Pancreas (tissue), 10 donors: Measurements from ENCODE around the gene UTP4. TPM values are rescaled to one million over a fixed set of nuclear protein-coding genes. Genes with fewer than 3 reads are reported as not detected.
A peak's percentile ranks its signal among the peaks of the same experiment; 100 is the strongest.
"Not testable (repeated sequence)": the region's sequence is repeated elsewhere in the genome, so short reads cannot be mapped to it uniquely, and the experiment has no call there.

Experiments
- ATAC-seq, 4 donors: fragments of 200-7000 bp; cut with Tn5 transposase; one replicate each; pipeline versions ENCODE4 v1.8.0 to v1.9.1; 2020; ENCODE audit warnings: mild to moderate bottlenecking in 4 of 4, moderate library complexity in 4 of 4
- DNase-seq, 6 donors: peaks; one replicate each; pipeline ENCODE4 v3.0.0-alpha.2; 2020
- FAIRE-seq: peaks from 2 replicates; lab custom pipeline; 2012; peaks lifted over from hg19 to GRCh38; lab: Jason Lieb, UNC
- H3K27ac ChIP-seq, 4 donors: fragments of 200-600 bp; sonication (generic); 1 replicate in 3 of 4; 2 replicates in 1 of 4; pipeline versions ENCODE4 v1.5.0 to v1.8.0; 2020
- H3K27me3 ChIP-seq, 4 donors: fragments of 200-600 bp; one replicate each; pipeline ENCODE4 v1.8.0; 2021
- H3K36me3 ChIP-seq, 3 donors: fragments of 200-600 bp; sonication (generic) in 1 of 3; one replicate each; pipeline versions ENCODE4 v1.5.0 to v1.8.0; 2020 to 2021
- H3K4me1 ChIP-seq, 3 donors: fragments of 200-600 bp; one replicate each; pipeline ENCODE4 v1.8.0; 2021
- H3K4me3 ChIP-seq, 4 donors: fragments of 200-600 bp; sonication (generic) in 2 of 4; one replicate each; pipeline versions ENCODE4 v1.5.0 to v1.8.0; 2020 to 2021
- H3K9me3 ChIP-seq, 4 donors: fragments of 200-600 bp; one replicate each; pipeline ENCODE4 v1.8.0; 2021
- WGBS, 2 donors: extraction: QIAGEN DNeasy Blood & Tissue Kit; methylation state at CpG; one replicate each; pipeline ENCODE4 v1.1.7; 2013; 5-methylcytosine and 5-hydroxymethylcytosine counted together
- intact Hi-C, 3 donors: fragments of 100-400 bp; cut with DNase I; formaldehyde crosslinking; loops; one replicate each; pipeline versions ENCODE4 v1.11.1 to v1.14.2; 2022
- polyA plus RNA-seq, 2 donors: library from polyadenylated mRNA; stranded (reverse); fragments of 200-250 nt; gene quantifications; one replicate each; pipeline ENCODE4 v1.2.3, GENCODE V29; 2013
- total RNA-seq, 6 donors: library from RNA; stranded (reverse); fragmentation: NEBNext Ultra II Directional in 4 of 6; extraction: Animal tissue kit (Norgen Biotek cat#: 25700) in 4 of 6; gene quantifications; one replicate each; pipeline versions ENCODE4 v1.2.1 to v1.2.4, GENCODE V29; 2021 to 2023
- TF ChIP-seq, protein P1 (sequence below), 4 donors: fragments of 200-600 bp; sonication (generic) in 3 of 4; IDR thresholded peaks; one replicate each; pipeline versions ENCODE4 v1.5.0 to v1.8.0; 2021; ENCODE audit warnings: antibody characterized with exemption in 4 of 4
- donor health status: healthy with polysubstance abuse.
- donor health status: DM: no; HTN: no; CAD: no; lungs with moderate emphysema.
- donor health status: DM: no; HTN: no; CAD: no.
- donor health status: control.
- donor health status: control.
- donor health status: Bipolar disorder and iron deficiency.
- donor health status: DM: yes; HTN: yes; CAD: no.
- donor health status: DM: no; HTN: no; CAD: no.
- donor health status: DM: no; HTN: no; CAD: no.
- donor health status: DM: yes; HTN: yes; CAD: no.

Gene UTP4
- total and polyA plus RNA-seq, 8 donors: 11.6 to 29.0 (median 21.8) TPM

DNA sequence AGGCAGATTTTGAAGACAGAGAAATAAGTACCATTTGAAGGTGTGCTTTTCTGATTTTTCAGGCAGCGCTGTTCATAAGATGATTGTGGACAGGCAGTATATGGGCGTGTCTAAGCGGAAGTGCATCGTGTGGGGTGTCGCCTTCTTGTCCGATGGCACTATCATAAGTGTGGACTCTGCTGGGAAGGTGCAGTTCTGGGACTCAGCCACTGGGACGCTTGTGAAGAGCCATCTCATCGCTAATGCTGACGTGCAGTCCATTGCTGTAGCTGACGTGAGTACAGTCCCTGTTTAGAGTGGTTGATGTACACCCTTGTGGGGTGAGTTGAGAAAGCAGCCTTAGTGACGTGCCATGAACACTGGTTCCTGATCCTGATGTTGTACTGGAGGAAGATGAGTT lies 10.7 kb downstream of the UTP4 start:
- intact Hi-C loops: no loop called here
- Histone ChIP-seq H3K4me3 (no peak overlapping the region), H3K27me3 (no peaks in the 10 kb centered on the region), H3K4me1 (peaks cover 0 to 7% (median 3%) of the 10 kb centered on the region in 3 donors), H3K36me3 (peaks cover 0 to 17% (median 3%) of the 10 kb centered on the region in 3 donors), H3K9me3 (no peaks in the 10 kb centered on the region), H3K27ac (no peak overlapping the region)
- ATAC-seq (no peak), DNase-seq (no peak), FAIRE-seq (no peak)
- TF ChIP-seq, protein P1, sequence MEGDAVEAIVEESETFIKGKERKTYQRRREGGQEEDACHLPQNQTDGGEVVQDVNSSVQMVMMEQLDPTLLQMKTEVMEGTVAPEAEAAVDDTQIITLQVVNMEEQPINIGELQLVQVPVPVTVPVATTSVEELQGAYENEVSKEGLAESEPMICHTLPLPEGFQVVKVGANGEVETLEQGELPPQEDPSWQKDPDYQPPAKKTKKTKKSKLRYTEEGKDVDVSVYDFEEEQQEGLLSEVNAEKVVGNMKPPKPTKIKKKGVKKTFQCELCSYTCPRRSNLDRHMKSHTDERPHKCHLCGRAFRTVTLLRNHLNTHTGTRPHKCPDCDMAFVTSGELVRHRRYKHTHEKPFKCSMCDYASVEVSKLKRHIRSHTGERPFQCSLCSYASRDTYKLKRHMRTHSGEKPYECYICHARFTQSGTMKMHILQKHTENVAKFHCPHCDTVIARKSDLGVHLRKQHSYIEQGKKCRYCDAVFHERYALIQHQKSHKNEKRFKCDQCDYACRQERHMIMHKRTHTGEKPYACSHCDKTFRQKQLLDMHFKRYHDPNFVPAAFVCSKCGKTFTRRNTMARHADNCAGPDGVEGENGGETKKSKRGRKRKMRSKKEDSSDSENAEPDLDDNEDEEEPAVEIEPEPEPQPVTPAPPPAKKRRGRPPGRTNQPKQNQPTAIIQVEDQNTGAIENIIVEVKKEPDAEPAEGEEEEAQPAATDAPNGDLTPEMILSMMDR (IDR thresholded peaks at IDR 0.05): no peak
- WGBS, 2 donors: 90 to 95% methylated on average over 11 of the region's 11 CpGs

DNA sequence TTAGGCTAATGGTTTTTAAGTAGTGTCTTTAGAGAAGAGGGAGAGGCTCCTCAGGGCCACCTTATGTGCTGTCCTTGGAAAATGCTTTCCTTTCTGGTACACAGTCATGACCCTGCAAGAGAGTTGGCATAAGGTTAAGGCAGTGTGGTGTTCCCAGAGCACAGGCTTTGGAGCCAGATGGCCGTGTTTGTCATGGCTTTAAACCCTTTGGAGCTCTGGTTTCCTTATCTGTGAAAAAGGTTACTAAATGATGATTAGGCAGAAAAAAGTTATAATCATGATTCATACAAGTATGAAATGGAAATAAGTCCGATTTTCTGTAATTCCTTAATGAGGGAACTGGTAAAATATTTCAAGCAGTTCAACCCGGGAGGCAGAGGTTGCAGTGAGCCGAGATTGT lies 13.2 kb downstream of the UTP4 start:
- H3K27ac ChIP-seq: peak overlapping the region in 2 of 4 donors; percentile 41 to 62
- intact Hi-C loops: no loop called here
- ATAC-seq: peak; percentile 94 to 98 (median 96)

DNA sequence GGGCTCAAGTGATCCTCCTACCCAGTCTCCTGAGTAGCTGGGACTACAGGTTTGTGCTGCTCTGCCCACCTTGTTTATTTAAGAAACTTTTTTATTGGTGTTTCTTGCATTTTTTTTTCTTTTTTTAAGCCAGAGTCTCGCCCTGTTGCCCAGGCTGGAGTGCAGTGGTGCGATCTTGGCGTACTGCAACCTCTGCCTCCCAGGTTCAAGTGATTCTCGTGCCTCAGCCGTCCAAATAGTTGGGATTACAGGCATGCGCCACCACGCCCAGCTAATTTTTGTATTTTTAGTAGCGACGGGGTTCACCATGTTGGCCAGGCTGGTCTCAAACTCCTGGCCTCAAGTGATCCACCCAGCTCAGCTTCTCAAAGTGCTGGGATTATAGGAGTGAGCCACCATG lies 17.2 kb downstream of the UTP4 start:
- peaks cover 0 to 39% (median 12%) of the 10 kb centered on the region in 3 donors for H3K36me3 ChIP-seq
- DNase-seq, H3K27ac ChIP-seq, H3K9me3 ChIP-seq, H3K27me3 ChIP-seq, ATAC-seq, H3K4me1 ChIP-seq, H3K4me3 ChIP-seq, FAIRE-seq: not testable (repeated sequence)
- intact Hi-C loops: loop anchor here in 2 of 3 donors (5.0 kb wide), 1 partner anchor 138 kb away; no protein-coding TSS in a partner anchor
- 84 to 89% methylated on average over 9 of the region's 9 CpGs for whole genome bisulfite sequencing, 2 donors

More for the DNA sequence above, 13.2 kb downstream of the UTP4 start:
- TF ChIP-seq, protein P1 (IDR thresholded peaks at IDR 0.05): no peak
- H3K36me3 ChIP-seq: peaks cover 0 to 16% (median 2%) of the 10 kb centered on the region in 3 donors
- FAIRE-seq (no peak), DNase-seq (peak in 4 of 6 donors; percentile 47 to 72 (median 67))
- no peak overlapping the region for H3K4me3 ChIP-seq
- H3K4me1 ChIP-seq: peaks cover 0 to 7% (median 3%) of the 10 kb centered on the region in 3 donors
- H3K9me3 ChIP-seq: no peaks in the 10 kb centered on the region
- H3K27me3 ChIP-seq: no peaks in the 10 kb centered on the region
- WGBS, 2 donors: 28 to 42% methylated on average over 4 of the region's 4 CpGs

DNA sequence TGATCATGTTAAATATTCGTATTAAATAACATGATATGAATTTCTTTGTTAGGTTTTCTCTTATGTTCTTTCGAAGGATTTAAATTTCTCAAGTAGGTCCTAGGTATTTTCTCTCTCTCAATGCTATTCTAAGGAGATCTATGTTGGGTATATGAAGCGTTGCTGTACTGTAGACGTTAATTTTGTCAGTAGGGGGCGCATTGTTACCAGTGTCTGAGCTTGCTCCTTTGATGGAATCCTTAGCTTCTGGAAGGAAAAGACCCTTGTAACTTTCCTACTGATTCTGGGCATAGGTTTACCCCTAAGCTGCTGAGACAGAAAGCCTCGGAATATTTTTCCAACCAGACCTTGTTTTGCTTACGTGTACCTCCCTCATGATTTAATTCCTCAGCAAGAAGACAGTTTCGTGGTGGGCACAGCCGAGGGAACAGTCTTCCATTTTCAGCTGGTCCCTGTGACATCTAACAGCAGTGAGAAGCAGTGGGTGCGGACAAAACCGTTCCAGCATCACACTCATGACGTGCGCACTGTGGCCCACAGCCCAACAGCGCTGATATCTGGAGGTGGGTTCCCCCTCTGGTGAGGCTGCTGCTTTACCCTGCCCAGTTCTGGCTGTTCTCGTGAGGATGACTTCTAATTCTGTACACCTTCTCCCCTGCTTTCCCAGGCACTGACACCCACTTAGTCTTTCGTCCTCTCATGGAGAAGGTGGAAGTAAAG lies 17.9 kb downstream of the UTP4 start:
- Histone ChIP-seq H3K4me3 (no peak overlapping the region), H3K27ac (no peak overlapping the region), H3K36me3 (peaks cover 0 to 39% (median 12%) of the 10 kb centered on the region in 3 donors), H3K27me3 (no peaks in the 10 kb centered on the region), H3K9me3 (no peaks in the 10 kb centered on the region), H3K4me1 (peaks cover 0 to 7% (median 3%) of the 10 kb centered on the region in 3 donors)
- peak; percentile 67 for FAIRE-seq
- ATAC-seq: peak; percentile 49 to 82 (median 74)
- DNase-seq: peak in 3 of 6 donors; percentile 21 to 55 (median 50)
- TF ChIP-seq, protein P1 (IDR thresholded peaks at IDR 0.05): peak; percentile 47 to 62 (median 54)
- 55 to 56% methylated on average over 16 of the region's 16 CpGs for WGBS, 2 donors
- intact Hi-C loops: loop anchor here in 2 of 3 donors (5.0 kb wide), 1 partner anchor 137 kb away; no protein-coding TSS in a partner anchor

DNA sequence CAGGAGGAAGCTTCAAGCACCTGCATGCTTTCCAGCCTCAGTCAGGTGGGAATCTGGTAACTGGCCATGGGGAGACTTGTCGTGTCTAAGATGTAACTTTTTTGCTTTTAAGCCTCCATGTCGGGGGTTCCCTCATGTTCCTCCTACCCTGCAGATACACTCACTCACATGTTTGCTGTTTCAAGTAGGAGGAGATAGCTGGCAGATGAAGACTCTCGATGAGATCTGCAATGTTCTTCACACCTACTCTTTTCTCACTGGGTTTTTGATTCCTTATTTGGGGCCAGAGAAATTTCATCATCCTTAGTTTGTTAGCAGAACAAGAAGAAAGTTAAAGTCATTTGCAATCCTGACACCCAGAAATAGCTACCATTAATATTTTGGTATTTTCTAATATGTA lies 24.7 kb downstream of the UTP4 start:
- TF ChIP-seq, protein P1 (IDR thresholded peaks at IDR 0.05): no peak
- no peaks in the 10 kb centered on the region for H3K9me3 ChIP-seq
- DNase-seq (no peak), ATAC-seq (no peak), FAIRE-seq (no peak)
- 76 to 80% methylated on average over 3 of the region's 3 CpGs for WGBS, 2 donors
- H3K4me3 ChIP-seq: no peak overlapping the region
- intact Hi-C loops: no loop called here
- H3K27me3 ChIP-seq: no peaks in the 10 kb centered on the region
- peaks cover 4 to 52% (median 15%) of the 10 kb centered on the region in 3 donors for H3K36me3 ChIP-seq
- H3K4me1 ChIP-seq: no peaks in the 10 kb centered on the region
- no peak overlapping the region for H3K27ac ChIP-seq
